IPS-11a (cell line): Measurements from ENCODE around the gene STK32C.
"Not testable (repeated sequence)": the region's sequence is repeated elsewhere in the genome, so short reads cannot be mapped to it uniquely, and the experiment has no call there.

Experiments
- H3K4me3 ChIP-seq: one replicate; pipeline ENCODE4 v1.5.1; 2013; ENCODE audit warnings: low read depth, low read length, control low read depth

STK32C gene

GRCh38 chr10:132220996-132221395, 86.8 kb downstream of the STK32C start:
- H3K4me3 ChIP-seq: not testable (repeated sequence)

GRCh38 chr10:132220061-132220460, 87.7 kb downstream of the STK32C start:
- H3K4me3 ChIP-seq: no peak overlapping the region

DNA sequence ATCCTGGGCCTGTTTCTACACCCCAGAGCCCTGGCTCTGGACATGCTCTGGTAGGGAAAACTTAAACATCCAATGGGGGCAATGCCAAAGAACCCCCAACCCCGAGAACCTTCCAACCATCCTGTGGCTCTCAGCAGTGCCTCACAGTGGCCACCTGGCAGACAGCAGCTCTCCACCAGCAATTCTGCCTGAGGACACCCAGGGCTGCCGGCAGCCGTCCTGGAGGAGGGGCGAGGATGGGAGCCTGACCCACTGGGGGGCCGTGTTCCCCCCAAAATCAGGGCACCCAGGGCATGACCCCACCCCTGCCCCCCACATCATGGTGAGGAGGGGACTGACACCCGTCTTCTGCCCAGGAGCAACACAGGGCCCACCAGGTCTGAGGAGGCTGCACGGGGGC, 88.3 kb downstream of the STK32C start:
- H3K4me3 ChIP-seq: no peak overlapping the region

GRCh38 chr10:132216441-132216840, 91.3 kb downstream of the STK32C start:
- H3K4me3 ChIP-seq: not testable (repeated sequence)

- H3K4me3 ChIP-seq: no peak overlapping the region
Measured at GRCh38 chr10:132213917-132214316, 93.8 kb downstream of the STK32C start.

DNA sequence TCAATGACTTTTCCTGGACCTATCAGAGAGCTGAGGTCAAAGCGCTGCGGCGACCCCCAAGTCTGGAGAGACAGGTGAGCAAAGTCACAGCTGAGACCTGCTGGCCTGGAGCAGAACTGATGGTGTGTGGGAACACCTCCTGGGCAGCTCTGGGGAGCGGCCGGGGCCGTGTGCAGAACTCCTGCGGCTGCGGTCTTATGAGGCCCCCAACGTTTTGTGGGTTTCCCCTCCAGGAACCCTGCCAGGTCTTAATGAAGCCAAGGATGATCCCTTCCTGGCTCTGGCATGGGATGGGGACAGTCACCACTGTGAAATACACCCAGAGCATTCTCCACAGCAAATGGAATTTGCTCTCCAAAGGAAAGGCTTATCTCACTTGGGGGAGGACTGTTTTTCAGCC, 94.9 kb downstream of the STK32C start:
- H3K4me3 ChIP-seq: no peak overlapping the region

- no peak overlapping the region for H3K4me3 ChIP-seq
Measured at GRCh38 chr10:132211246-132211645, 96.5 kb downstream of the STK32C start.

- H3K4me3 ChIP-seq: no peak overlapping the region
Measured at GRCh38 chr10:132210766-132211165, 97.0 kb downstream of the STK32C start.

- no peak overlapping the region for H3K4me3 ChIP-seq
Measured at GRCh38 chr10:132209978-132210530, 97.7 kb downstream of the STK32C start.

DNA sequence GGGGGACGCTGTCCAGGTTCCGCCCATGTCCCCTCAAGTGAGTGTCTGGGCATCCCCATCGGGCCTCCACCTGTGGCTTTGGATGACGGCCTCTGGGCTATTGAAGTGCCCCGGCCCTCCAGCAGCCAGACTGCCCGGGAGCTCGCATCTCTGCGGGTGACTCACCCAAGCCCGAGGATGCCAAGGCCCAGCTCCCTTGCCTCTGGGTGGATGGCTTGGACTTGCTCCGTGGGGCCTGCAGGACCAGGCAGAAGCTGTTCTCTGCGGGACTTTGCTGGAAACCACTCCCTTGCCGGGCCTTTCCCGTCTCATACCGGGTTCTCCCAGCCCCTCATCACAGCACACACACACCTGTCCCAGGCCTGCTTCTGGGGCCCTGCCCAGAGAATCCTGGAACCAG, 98.6 kb downstream of the STK32C start:
- H3K4me3 ChIP-seq: no peak overlapping the region

DNA sequence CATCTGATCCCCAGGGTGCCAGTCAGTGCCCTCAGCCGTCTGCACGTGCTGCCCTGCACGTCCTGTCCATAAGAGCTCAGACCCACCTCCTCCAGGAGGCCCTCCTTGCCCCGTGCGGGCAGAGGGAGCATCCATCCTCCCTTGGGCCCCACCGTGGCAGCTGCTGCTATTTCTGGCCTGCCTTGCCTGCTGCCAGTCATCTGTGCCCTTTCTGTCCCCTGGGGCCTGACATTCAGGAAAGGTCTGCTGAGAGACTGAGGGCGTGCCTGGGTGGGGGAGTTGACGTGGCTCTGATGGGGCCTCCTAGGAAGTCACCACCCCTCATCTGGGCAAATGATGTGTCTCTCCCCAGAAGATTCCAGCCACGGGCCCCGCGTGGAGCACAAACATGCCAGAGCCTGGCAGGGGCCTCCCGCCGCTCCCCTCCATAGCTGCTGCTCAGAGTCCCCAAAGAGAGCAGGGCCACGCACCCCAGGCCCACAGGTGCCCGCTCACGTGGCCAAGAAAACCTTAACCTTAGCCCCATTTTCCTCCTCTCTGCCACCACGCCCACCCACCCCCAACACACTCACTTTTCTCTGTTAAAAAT, 99.2 kb downstream of the STK32C start:
- H3K4me3 ChIP-seq: no peak overlapping the region

GRCh38 chr10:132207536-132208461, 100.0 kb downstream of the STK32C start:
- no peak overlapping the region for H3K4me3 ChIP-seq

GRCh38 chr10:132206806-132207535, 100.8 kb downstream of the STK32C start:
- H3K4me3 ChIP-seq: no peak overlapping the region

- H3K4me3 ChIP-seq: no peak overlapping the region
Measured at GRCh38 chr10:132206377-132206745, 101.4 kb downstream of the STK32C start.

DNA sequence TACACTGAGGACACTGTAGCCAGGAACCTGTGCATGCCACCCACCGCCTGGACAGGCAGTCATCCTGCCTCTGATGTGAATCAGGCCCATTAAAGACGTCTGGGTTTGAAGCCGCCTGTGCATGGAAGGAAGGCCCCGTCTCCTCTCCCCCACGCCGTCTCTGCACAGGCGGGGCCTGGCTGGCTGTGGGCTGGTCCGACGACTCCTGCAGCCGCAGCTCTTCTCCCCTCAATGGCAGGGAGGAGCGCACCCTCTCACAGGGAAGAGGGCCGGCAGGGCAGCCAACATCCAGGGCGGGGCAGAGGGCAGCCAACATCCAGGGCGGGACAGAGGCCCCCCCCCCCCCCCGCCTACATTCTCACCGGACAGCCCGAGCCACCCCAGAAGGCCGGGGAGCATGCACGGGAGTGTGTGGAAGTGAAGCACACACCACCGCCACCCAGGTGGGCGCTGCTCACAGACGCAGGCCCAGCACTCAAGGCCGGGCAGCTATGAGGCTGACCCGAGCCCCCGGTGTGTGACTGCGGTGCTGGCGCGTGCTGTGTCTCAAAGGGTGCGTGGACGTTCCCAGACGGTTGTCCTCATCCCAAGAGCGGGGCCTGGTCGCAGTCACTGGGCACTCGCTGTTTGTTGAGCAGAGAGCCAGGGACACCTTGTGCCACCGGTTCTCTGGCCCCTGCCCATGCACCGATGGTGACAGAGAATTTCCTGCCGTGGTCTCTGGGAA, 101.9 kb downstream of the STK32C start:
- no peak overlapping the region for H3K4me3 ChIP-seq

- H3K4me3 ChIP-seq: no peak overlapping the region
Measured at GRCh38 chr10:132204781-132205473, 102.8 kb downstream of the STK32C start.

DNA sequence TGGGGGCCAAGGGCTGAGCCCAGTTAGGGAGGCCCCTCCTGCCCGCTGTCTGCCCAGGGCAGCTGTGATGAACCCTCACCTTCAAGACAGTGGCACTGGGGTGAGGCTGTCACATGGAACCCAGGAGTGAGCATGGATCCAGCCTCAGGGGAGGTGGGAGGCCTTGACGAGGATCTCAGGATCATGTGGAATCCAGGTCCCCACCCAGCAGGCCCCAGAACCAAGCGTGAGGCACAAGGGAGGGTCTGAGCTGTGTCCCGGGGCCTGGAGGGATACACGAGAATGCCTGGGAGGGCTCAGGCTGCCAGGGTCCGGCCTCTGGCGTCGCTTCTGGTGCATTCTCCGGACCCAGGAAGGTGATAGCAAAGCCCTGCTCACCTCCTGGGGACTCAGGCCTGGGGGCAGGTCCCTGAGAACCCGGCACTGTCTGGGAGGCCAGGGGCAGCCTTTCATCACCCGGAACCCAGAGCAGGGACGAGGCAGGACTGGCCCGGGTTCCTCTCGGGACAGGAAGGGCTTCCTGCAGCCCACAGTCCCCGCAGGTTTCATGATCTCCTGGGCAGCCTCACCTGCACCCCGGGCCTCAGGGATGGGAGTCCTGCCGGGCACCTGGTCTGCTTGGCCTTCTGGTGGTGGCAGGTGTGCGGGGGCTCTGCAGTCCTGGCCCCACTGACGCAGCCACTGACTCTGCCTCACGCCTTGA, 103.5 kb downstream of the STK32C start:
- H3K4me3 ChIP-seq: no peak overlapping the region

GRCh38 chr10:132203256-132204077, 104.3 kb downstream of the STK32C start:
- no peak overlapping the region for H3K4me3 ChIP-seq
